Upper lobe of right lung (tissue), 1 donor: ENCODE measurements around the gene TSTD2. TPM values are rescaled to one million over a fixed set of nuclear protein-coding genes. Genes with fewer than 3 reads are reported as not detected.

Experiments used
- ATAC-seq: fragments of 200-7000 bp; cut with Tn5 transposase; one replicate; pipeline ENCODE4 v1.9.1; 2020; ENCODE audit warnings: mild to moderate bottlenecking, moderate library complexity
- DNase-seq: peaks from one replicate; pipeline ENCODE4 v3.0.0-alpha.2; 2020
- H3K27ac ChIP-seq: fragments of 200-600 bp; one replicate; pipeline ENCODE4 v1.8.0; 2022
- H3K27me3 ChIP-seq: fragments of 200-600 bp; one replicate; pipeline ENCODE4 v1.8.0; 2022; ENCODE audit warnings: mild to moderate bottlenecking
- H3K36me3 ChIP-seq: fragments of 200-600 bp; one replicate; pipeline ENCODE4 v1.8.0; 2022
- H3K4me1 ChIP-seq: fragments of 200-600 bp; one replicate; pipeline ENCODE4 v1.8.0; 2022
- H3K4me3 ChIP-seq: fragments of 200-600 bp; one replicate; pipeline ENCODE4 v1.8.0; 2022; ENCODE audit warnings: mild to moderate bottlenecking
- H3K9me3 ChIP-seq: fragments of 200-600 bp; one replicate; pipeline ENCODE4 v1.8.0; 2022
- intact Hi-C: fragments of 100-400 bp; cut with DNase I; formaldehyde crosslinking; loops from one replicate; pipeline ENCODE4 v1.11.0; 2022
- total RNA-seq: library from RNA; stranded (reverse); fragmentation: NEBNext Ultra II Directional; extraction: Animal tissue kit (Norgen Biotek cat#: 25700); gene quantifications from one replicate; pipeline ENCODE4 v1.2.1, GENCODE V29; 2021
- TF ChIP-seq, protein P1 (sequence below): fragments of 200-600 bp; IDR thresholded peaks from one replicate; pipeline ENCODE4 v1.8.0; 2022; ENCODE audit warnings: antibody characterized with exemption
- donor health status: DM: no; HTN: yes; CAD: no; lungs with severe emphysema.

TSTD2 gene
- total RNA-seq, 1 donor from 2014 or later: 20.0 TPM

DNA sequence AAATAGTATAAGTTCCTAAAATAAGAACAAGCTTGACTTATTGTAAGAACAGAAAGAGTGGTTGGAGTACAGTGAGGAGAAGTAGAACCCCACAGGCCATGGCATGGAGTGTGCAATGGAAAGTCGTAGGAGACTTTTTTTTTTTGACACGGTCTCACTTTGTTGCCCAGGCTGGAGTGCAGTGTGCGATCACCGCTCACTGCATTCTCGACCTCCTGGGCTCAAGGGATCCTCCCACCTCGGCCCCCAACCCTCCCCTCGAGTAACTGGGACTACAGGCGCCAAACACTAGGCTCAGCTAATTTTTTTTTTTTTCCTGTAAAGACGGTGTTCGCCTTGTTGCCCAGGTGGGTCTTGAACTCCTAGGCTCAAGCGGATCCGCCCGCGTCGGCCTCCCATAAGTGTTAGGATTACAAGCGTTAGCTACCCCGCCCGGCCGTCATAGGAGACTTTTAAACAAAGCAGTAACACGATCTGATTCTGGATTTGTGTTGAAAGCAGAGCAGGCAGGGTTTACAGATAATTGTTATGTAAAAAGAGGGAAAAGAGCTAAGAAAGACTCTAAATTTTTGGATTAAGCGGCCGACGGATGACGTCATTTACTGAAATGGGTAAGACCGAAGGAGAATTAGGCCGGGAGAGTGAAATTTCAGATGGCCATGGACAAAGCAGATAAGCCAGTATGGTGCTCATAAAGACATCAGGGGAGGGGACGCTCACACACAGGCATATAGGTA is 752 bp downstream of the TSTD2 start:
- H3K36me3 ChIP-seq: no peaks in the 10 kb centered on the region
- no peaks in the 10 kb centered on the region for H3K9me3 ChIP-seq
- H3K4me1 ChIP-seq: peaks cover 39% of the 10 kb centered on the region
- peak overlapping the region; percentile 76 for H3K4me3 ChIP-seq
- TF ChIP-seq, protein P1, sequence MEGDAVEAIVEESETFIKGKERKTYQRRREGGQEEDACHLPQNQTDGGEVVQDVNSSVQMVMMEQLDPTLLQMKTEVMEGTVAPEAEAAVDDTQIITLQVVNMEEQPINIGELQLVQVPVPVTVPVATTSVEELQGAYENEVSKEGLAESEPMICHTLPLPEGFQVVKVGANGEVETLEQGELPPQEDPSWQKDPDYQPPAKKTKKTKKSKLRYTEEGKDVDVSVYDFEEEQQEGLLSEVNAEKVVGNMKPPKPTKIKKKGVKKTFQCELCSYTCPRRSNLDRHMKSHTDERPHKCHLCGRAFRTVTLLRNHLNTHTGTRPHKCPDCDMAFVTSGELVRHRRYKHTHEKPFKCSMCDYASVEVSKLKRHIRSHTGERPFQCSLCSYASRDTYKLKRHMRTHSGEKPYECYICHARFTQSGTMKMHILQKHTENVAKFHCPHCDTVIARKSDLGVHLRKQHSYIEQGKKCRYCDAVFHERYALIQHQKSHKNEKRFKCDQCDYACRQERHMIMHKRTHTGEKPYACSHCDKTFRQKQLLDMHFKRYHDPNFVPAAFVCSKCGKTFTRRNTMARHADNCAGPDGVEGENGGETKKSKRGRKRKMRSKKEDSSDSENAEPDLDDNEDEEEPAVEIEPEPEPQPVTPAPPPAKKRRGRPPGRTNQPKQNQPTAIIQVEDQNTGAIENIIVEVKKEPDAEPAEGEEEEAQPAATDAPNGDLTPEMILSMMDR: no peak
- DNase-seq: peak; percentile 75
- intact Hi-C loops: no loop called here
- ATAC-seq: no peak
- no peaks in the 10 kb centered on the region for H3K27me3 ChIP-seq
- peak overlapping the region; percentile 99 for H3K27ac ChIP-seq

DNA sequence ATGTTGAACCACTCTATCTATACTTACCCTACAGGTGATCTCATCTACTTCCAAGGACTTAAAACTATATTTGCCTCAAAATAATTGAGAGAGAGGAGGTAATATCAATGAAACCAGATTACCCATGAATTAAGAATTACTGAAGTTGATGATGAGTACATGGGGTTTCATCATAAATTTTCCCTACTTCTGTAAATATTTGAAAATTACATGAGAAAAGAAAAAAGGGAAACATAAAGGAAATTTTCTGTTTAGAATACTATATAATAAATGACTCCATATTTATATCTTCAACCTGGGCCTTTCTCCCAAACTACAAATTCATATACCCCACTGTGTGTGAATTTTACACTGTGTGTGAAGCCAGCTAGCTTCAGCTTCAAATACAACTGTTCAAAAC is 2.6 kb downstream of the TSTD2 start:
- H3K36me3 ChIP-seq: peaks cover 2% of the 10 kb centered on the region
- H3K4me1 ChIP-seq: peaks cover 29% of the 10 kb centered on the region
- no peak for ATAC-seq
- intact Hi-C loops: no loop called here
- TF ChIP-seq, protein P1: no peak
- DNase-seq: no peak
- no peak overlapping the region for H3K4me3 ChIP-seq
- no peaks in the 10 kb centered on the region for H3K27me3 ChIP-seq
- no peaks in the 10 kb centered on the region for H3K9me3 ChIP-seq
- H3K27ac ChIP-seq: no peak overlapping the region

DNA sequence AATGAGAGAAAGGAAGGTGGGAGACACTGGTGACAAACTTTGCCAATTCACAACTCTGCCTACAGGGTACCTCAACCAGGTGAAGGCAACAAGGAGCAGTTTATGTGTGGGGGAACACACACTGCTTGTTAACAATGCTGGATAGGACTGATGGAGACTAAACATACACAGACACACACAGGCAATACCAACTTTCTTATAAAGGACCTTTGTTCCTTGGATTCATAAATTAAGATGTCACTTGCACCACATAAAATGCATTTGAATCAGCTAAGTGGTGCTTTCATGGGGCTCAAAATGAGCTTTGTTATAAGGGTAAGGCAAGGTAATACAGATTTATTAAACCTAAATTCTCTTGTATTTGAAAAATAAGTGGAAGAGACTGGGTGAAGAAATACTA is 4.0 kb downstream of the TSTD2 start:
- H3K27ac ChIP-seq: no peak overlapping the region
- TF ChIP-seq, protein P1: no peak
- no peak overlapping the region for H3K4me3 ChIP-seq
- H3K36me3 ChIP-seq: peaks cover 12% of the 10 kb centered on the region
- no peak for DNase-seq
- H3K27me3 ChIP-seq: no peaks in the 10 kb centered on the region
- intact Hi-C loops: no loop called here
- ATAC-seq: no peak
- no peaks in the 10 kb centered on the region for H3K9me3 ChIP-seq
- peaks cover 17% of the 10 kb centered on the region for H3K4me1 ChIP-seq

DNA sequence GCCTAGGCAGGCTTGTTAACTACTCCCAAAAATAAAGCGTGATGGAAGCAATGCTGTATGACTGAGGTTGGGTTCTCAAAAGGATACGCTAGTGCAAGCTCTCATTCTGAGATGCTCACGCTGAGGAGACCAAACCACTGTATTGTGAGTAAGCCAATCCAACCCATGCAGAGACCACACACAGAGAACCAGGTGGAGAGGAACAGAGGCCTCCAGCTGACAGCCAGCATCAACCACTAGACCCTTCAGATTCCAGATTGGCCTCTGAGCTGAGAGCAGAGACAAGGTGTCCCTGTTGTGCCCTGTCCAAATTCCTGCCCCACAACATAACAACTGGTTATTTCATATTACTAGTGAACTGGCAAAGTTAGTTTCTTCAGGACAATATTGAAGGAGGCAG is 4.5 kb downstream of the TSTD2 start:
- H3K27ac ChIP-seq: no peak overlapping the region
- intact Hi-C loops: no loop called here
- no peak overlapping the region for H3K4me3 ChIP-seq
- TF ChIP-seq, protein P1: no peak
- peaks cover 17% of the 10 kb centered on the region for H3K4me1 ChIP-seq
- H3K9me3 ChIP-seq: no peaks in the 10 kb centered on the region
- H3K36me3 ChIP-seq: peaks cover 17% of the 10 kb centered on the region
- no peak for DNase-seq
- no peaks in the 10 kb centered on the region for H3K27me3 ChIP-seq
- no peak for ATAC-seq

DNA sequence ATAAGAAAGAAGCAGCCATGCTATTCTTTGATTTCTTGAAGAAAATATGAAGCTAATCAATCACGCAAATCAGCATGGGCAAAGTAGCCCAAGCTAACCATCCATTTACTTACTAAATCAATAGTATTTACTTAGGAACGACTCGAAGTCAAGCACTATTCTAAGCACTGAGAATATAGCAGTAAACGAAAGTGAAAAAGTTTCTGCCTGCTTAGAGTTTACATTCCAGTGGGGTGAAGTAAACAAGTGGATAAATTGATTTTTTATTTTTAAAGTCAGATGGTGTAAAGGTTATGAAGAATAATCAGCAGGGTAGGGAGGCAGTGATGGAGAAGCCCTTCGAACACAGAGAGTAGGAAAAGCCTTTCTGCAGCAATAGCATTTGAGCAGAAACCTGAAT is 5.5 kb downstream of the TSTD2 start:
- H3K4me3 ChIP-seq: peak overlapping the region; percentile 9
- no peaks in the 10 kb centered on the region for H3K9me3 ChIP-seq

More for the DNA sequence above, 5.5 kb downstream of the TSTD2 start:
- Histone ChIP-seq H3K36me3 (peaks cover 25% of the 10 kb centered on the region), H3K4me1 (peaks cover 17% of the 10 kb centered on the region), H3K27me3 (no peaks in the 10 kb centered on the region), H3K27ac (peak overlapping the region; percentile 12)
- TF ChIP-seq, protein P1: no peak
- intact Hi-C loops: no loop called here
- DNase-seq (no peak), ATAC-seq (no peak)
